ENCODE measurements around the gene LY6G6C. TPM values are rescaled to one million over a fixed set of nuclear protein-coding genes. Genes with fewer than 3 reads are reported as not detected.
A peak's percentile ranks its signal among the peaks of the same experiment; 100 is the strongest.

LY6G6C gene
- total RNA-seq, result 0.89 to 1.4 TPM (median 1.3 TPM) in 3 replicates

- DNase-seq (ENCODE audit: low spot score in 2 of 2, unreplicated experiment in 2 of 2), result no peak
- Mint-ChIP-seq H3K27me3 (ENCODE audit: low read depth) (no peaks in the 10 kb centered on the region), H3K4me1 (peaks cover 26% of the 10 kb centered on the region), H3K36me3 (peaks cover 15% of the 10 kb centered on the region), H3K4me3 (no peak within 1 kb of the TSS), H3K27ac (peak within 1 kb of the TSS; percentile 14), H3K9me3 (no peaks in the 10 kb centered on the region)
- no peak for TF ChIP-seq CTCF (IDR thresholded peaks at IDR 0.05; ENCODE audit: unreplicated experiment)
Observed at GRCh38 chr6:31721351-31722020, at the start of gene LY6G6C. Gene LY6G6C (minus strand): TSS chr6:31721746. CDS start chr6:31721679, 67 bp downstream.

- H3K4me3 Mint-ChIP-seq, result no peak overlapping the region
- H3K9me3 Mint-ChIP-seq, result no peaks in the 10 kb centered on the region
- TF ChIP-seq CTCF (IDR thresholded peaks at IDR 0.05; ENCODE audit: unreplicated experiment), result no peak
- no peaks in the 10 kb centered on the region for H3K27me3 Mint-ChIP-seq (ENCODE audit: low read depth)
- H3K36me3 Mint-ChIP-seq, result no peaks in the 10 kb centered on the region
- no peak overlapping the region for H3K27ac Mint-ChIP-seq
- no peak for DNase-seq (ENCODE audit: low spot score in 2 of 2, unreplicated experiment in 2 of 2)
- peaks cover 3% of the 10 kb centered on the region for H3K4me1 Mint-ChIP-seq
Observed at GRCh38 chr6:31770860-31771259, 49.3 kb upstream of the LY6G6C start.

- TF ChIP-seq CTCF (IDR thresholded peaks at IDR 0.05; ENCODE audit: unreplicated experiment), result peak; percentile 37
- Mint-ChIP-seq H3K27me3 (ENCODE audit: low read depth) (no peaks in the 10 kb centered on the region), H3K9me3 (no peaks in the 10 kb centered on the region), H3K27ac (no peak overlapping the region), H3K4me1 (no peaks in the 10 kb centered on the region), H3K4me3 (no peak overlapping the region), H3K36me3 (no peaks in the 10 kb centered on the region)
- DNase-seq (ENCODE audit: low spot score in 2 of 2, unreplicated experiment in 2 of 2), result no peak
Observed at GRCh38 chr6:31769684-31770371, 48.3 kb upstream of the LY6G6C start.

GRCh38 chr6:31768363-31769257 lies 47.1 kb upstream of the LY6G6C start:
- Mint-ChIP-seq H3K4me1 (peaks cover 8% of the 10 kb centered on the region), H3K36me3 (no peaks in the 10 kb centered on the region), H3K27ac (no peak overlapping the region), H3K27me3 (ENCODE audit: low read depth) (no peaks in the 10 kb centered on the region), H3K9me3 (no peaks in the 10 kb centered on the region), H3K4me3 (no peak overlapping the region)
- no peak for TF ChIP-seq CTCF (IDR thresholded peaks at IDR 0.05; ENCODE audit: unreplicated experiment)
- no peak for DNase-seq (ENCODE audit: low spot score in 2 of 2, unreplicated experiment in 2 of 2)

GRCh38 chr6:31767096-31767645 lies 45.6 kb upstream of the LY6G6C start:
- DNase-seq (ENCODE audit: low spot score in 2 of 2, unreplicated experiment in 2 of 2), result no peak
- no peak overlapping the region for H3K27ac Mint-ChIP-seq
- H3K4me3 Mint-ChIP-seq, result no peak overlapping the region
- H3K4me1 Mint-ChIP-seq, result peaks cover 12% of the 10 kb centered on the region
- H3K9me3 Mint-ChIP-seq, result no peaks in the 10 kb centered on the region
- no peaks in the 10 kb centered on the region for H3K27me3 Mint-ChIP-seq (ENCODE audit: low read depth)
- no peak for TF ChIP-seq CTCF (IDR thresholded peaks at IDR 0.05; ENCODE audit: unreplicated experiment)
- no peaks in the 10 kb centered on the region for H3K36me3 Mint-ChIP-seq
